Thoracic aorta (tissue), 2 donors: Measurements from ENCODE around the gene G6PC2. TPM values are rescaled to one million over a fixed set of nuclear protein-coding genes. Genes with fewer than 3 reads are reported as not detected.

ENCODE experiments used
- ATAC-seq: fragments of 150-250 bp; one replicate; pipeline ENCODE4 v1.8.0; 2017; ENCODE audit warnings: low read depth; ENCODE audit not compliant: insufficient number of reproducible peaks, low FRiP score
- DNase-seq: peaks from one replicate; pipeline ENCODE4 v3.0.0-alpha.2; 2020; ENCODE audit warnings: low spot score
- H3K27ac ChIP-seq, 2 donors: fragments of 200-600 bp; sonication (generic); 1 replicate in 1 of 2; 2 replicates in 1 of 2; pipeline ENCODE4 v1.5.1; 2016; ENCODE audit warnings: mild to moderate bottlenecking in 2 of 2, moderate library complexity in 2 of 2
- H3K27me3 ChIP-seq: fragments of 200-600 bp; sonication (generic); replicated peaks from 2 replicates; pipeline ENCODE4 v1.6.0; 2016; ENCODE audit warnings: mild to moderate bottlenecking; ENCODE audit not compliant: insufficient read depth
- H3K36me3 ChIP-seq: fragments of 200-600 bp; sonication (generic); one replicate; pipeline ENCODE4 v1.5.1; 2016
- H3K4me1 ChIP-seq, 2 donors: fragments of 200-600 bp; sonication (generic); 1 replicate in 1 of 2; 2 replicates in 1 of 2; pipeline versions ENCODE4 v1.5.1 to v1.6.0; 2016; ENCODE audit warnings: low read depth in 2 of 2, mild to moderate bottlenecking in 1 of 2; ENCODE audit not compliant: control insufficient read depth in 1 of 2
- H3K4me3 ChIP-seq: fragments of 200-600 bp; sonication (generic); 2 replicates; pipeline ENCODE4 v1.5.1; 2016; ENCODE audit warnings: mild to moderate bottlenecking
- H3K9me3 ChIP-seq: fragments of 200-600 bp; sonication (generic); 2 replicates; pipeline ENCODE4 v1.5.1; 2016
- CTCF ChIP-seq: fragments of 200-600 bp; sonication (generic); IDR thresholded peaks from one replicate; pipeline ENCODE4 v1.5.1; 2019; ENCODE audit warnings: antibody characterized with exemption
- total RNA-seq, 2 donors: library from RNA; depleted of rRNA; stranded (reverse); fragments of >200 nt; gene quantifications; one replicate each; pipeline versions ENCODE4 v1.1.0 to v1.2.3, GENCODE V29; 2016

The G6PC2 gene
- total RNA-seq, 2 donors from 2014 or later: not detected

GRCh38 chr2:168904358-168904757 lies 3.3 kb downstream of the G6PC2 start:
- no peak for ATAC-seq
- Histone ChIP-seq H3K36me3 (no peaks in the 10 kb centered on the region), H3K27ac (no peak overlapping the region), H3K4me3 (no peak overlapping the region), H3K27me3 (no peaks in the 10 kb centered on the region), H3K9me3 (no peaks in the 10 kb centered on the region), H3K4me1 (no peaks in the 10 kb centered on the region)
- no peak for TF ChIP-seq CTCF
- no peak for DNase-seq

DNA sequence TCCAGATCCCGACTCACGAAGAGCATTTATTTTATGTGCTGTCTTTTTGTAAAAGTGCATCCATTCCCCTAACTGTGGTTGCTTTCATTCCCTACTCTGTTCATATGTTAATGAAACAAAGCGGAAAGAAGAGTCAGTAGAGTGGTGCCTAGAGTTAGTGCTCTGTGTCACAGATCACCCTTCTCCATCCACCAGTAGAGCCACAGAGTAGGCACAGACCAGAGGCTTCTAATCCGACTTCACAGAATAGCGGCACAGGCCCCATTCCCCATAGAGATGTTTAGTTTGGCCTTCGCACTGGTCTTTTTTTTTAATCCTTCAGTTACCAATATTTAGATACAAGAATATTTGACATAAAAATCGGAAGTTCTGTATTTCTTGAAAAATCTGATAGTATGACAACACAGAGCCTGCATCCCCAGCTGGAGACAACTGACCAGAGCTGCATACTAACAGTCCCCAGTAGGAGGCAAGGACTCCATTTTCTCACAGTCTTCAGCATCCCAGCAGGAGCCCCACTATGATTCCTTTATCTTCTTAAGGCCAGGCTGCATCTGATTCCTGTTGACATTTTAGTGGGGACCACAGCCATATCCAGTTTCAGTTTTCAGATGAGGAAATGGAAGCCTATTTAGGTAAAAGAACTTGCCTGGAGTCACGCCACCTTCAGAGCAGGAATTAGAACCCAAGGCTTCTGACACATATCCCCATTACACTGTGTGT lies 7.0 kb downstream of the G6PC2 start:
- Histone ChIP-seq H3K4me1 (peaks cover 0 to 5% of the 10 kb centered on the region in 2 donors), H3K27me3 (no peaks in the 10 kb centered on the region), H3K36me3 (no peaks in the 10 kb centered on the region), H3K4me3 (no peak overlapping the region), H3K27ac (no peak overlapping the region), H3K9me3 (no peaks in the 10 kb centered on the region)
- ATAC-seq (no peak), DNase-seq (no peak)
- no peak for TF ChIP-seq CTCF

GRCh38 chr2:168910330-168910729 lies 9.2 kb downstream of the G6PC2 start:
- Histone ChIP-seq H3K4me1 (peaks cover 0 to 5% of the 10 kb centered on the region in 2 donors), H3K27me3 (no peaks in the 10 kb centered on the region), H3K27ac (no peak overlapping the region), H3K9me3 (no peaks in the 10 kb centered on the region), H3K36me3 (no peaks in the 10 kb centered on the region), H3K4me3 (no peak overlapping the region)
- DNase-seq (no peak), ATAC-seq (no peak)
- TF ChIP-seq CTCF: no peak

DNA sequence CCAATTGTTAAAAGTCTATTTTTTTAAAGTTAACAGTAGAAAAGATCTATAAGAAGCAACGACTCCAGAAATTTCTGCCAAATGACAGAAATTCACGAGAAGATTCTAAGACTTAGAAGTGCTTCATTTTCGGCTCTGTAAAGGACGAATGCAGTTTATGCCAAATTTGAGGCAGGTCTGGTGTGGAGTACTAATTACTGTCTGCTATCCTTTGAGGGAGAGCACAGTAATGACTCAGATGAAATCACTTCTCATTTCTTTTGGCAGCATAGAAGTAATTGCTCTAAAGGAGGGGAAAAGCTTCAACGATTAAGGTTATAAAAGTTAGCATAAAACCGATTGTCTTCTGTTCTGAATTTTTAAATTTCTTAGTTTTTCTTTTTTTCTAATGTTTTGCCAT lies 11.4 kb downstream of the G6PC2 start:
- H3K36me3 ChIP-seq: no peaks in the 10 kb centered on the region
- ATAC-seq (no peak), DNase-seq (no peak)
- H3K4me1 ChIP-seq: peaks cover 0 to 5% of the 10 kb centered on the region in 2 donors
- no peak overlapping the region for H3K27ac ChIP-seq
- no peaks in the 10 kb centered on the region for H3K27me3 ChIP-seq
- no peaks in the 10 kb centered on the region for H3K9me3 ChIP-seq
- peak overlapping the region; percentile 45 for H3K4me3 ChIP-seq
- no peak for TF ChIP-seq CTCF

- no peak for ATAC-seq
- TF ChIP-seq CTCF: no peak
- Histone ChIP-seq H3K4me1 (peaks cover 0 to 5% of the 10 kb centered on the region in 2 donors), H3K36me3 (no peaks in the 10 kb centered on the region), H3K9me3 (no peaks in the 10 kb centered on the region), H3K4me3 (peak overlapping the region; percentile 45), H3K27me3 (no peaks in the 10 kb centered on the region), H3K27ac (no peak overlapping the region)
- DNase-seq: no peak
Measured at GRCh38 chr2:168912901-168913369, 11.8 kb downstream of the G6PC2 start.
